Central memory CD4-positive, alpha-beta T cell (primary cell): ENCODE results near the gene TRPV5.

Source experiments
- DNase-seq: peaks from one replicate; pipeline ENCODE4 v3.0.0; 2022

TRPV5 gene

DNA sequence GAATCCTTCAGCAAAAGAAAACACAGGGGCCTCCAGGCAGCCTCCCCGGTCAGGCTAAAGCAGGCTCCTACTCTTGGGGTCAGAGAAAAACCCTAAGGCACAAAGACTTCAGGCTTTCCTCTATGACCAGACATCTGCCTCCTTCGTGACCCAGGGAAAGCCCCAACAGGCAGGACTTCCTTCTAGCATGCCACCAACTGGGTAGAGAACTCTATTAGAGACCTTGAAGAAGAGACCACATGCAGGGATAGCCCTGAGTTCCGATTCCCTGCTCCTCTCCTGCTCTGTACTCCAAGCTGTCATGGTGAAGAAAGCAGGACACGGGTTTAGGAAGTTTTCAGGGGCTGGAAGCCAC lies 49.3 kb downstream of the TRPV5 start:
- DNase-seq, result no peak

DNA sequence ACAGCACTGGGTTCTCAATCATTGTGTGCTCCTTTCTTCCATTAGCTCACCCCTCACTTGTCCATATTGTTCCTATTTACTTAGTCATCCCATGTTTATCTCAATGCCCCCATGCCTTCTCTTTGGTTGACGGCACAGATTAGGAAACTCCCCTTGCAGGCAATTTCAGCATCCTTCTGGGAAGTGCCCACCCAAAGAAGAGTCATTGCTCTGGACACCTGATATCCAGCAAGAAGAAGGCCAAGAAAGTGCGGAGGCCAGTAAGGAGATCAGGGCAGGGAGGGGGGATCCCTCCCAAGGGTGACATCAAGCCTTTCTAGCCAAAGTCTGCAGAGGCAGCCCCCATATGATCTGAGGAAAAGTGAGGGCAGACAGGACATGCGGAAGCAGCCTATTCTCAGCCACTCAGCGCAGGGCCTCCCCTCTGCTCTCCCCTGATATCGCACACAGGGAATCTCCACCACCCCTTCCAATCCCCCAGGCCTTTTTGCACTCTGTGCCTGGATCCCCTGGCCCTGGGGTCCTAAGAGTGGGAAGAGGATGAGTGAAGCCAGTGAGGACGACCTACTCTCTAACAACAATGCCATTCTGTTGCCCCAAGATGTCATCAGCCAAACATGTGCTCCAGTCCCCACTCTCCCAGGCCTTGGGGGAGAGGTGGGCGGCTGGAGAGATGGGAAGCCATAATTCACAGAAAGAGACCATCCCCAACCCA lies 49.8 kb downstream of the TRPV5 start:
- no peak for DNase-seq

DNA sequence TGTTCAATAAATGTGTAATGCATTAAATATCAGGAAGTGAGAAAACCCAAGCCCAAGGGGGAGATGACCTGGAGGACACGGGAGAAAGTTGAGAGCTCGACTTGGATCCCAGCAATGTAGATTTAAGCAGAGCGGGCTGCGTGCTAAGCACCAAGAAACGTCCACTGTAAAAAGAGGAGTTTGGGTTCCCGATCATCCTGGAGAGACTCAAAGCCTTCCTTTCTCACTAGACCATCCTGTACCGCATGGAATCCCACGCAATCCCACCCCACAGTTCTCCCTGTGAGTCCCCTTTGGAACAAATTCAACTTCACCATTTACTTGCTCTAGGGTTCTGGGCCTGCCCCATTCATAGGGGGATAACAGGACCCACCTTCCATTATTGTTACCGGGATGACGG lies 50.4 kb downstream of the TRPV5 start:
- no peak for DNase-seq

DNA sequence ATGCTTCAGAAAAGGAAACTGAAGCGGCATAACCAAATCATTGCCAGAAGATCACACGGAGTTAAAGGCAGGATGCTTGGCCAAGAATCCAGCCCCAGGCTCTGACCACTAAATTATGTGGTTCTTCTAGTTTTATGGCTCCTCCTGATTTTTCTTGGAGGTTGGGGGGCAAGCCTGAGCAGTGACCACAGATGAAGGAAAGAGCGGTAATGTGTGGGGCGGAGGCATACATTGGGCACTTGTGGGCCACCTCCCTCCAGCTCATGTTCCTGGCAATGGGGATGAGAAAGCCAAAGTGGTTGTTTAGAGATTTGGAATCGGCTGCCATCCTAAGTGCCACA lies 51.2 kb downstream of the TRPV5 start:
- no peak for DNase-seq

DNA sequence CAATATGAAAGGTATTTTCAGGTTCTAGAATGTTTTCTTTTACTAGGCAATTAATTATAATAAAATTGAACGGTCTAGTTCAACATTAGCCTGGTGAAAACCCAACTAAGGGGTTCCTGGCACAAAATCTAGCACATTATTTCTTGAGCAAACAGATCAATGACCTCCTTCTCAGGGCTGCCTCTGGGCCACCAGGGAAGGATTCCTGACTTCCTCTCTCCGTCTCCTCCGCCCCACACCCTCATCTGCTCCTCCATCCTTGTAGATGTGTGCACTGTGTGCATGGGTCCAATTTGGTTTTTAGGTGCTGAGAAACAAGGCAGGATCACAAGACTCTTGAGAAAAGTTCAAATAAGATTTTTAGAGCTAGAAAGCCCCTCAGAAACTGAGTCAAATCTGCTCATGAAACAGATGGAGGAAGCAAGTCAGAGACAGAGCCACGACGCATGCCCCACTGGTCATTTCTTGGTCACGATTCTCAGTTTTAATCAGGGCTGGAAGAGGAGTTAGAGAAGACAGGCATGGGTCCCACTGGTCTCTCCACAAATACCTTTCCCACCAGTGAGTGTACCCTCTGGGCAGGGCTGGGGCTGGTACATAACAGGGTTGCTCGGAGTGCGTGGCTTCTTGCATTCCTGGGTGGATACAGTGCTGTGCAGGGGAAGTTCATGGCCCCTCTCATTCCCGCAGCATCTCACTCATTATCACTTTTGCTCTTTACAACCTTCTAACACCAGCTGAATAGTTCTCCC lies 51.8 kb downstream of the TRPV5 start:
- DNase-seq, result no peak

DNA sequence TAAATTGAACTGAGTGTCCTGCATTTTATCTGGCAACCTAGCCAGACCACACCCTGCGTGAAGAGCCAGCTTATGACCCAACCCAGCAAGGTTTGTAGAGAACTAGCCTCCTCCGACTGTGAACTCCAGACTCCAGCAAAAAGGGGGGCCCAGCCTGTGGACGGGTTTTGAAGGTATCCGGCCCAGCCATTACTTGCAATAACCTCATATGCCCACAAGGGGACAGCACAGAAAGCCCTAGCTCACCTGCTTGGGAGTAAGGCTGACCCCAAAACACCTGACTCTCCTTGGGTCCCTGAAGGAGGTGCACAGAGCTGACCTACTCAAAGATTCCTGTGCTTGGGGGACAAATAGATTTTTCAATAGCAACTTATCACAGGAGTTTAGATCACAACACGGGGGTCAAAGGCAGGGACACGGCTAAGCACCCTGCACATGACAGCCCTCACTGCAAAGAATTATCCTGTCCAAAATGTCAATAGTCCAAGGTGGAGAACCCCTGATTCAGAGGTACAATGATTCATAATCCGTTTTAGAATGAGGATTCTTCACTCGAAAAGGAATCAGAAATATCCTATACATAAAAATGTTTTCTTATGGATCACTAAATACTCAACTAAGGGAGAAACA lies 52.6 kb downstream of the TRPV5 start:
- peak; percentile 34 for DNase-seq

DNA sequence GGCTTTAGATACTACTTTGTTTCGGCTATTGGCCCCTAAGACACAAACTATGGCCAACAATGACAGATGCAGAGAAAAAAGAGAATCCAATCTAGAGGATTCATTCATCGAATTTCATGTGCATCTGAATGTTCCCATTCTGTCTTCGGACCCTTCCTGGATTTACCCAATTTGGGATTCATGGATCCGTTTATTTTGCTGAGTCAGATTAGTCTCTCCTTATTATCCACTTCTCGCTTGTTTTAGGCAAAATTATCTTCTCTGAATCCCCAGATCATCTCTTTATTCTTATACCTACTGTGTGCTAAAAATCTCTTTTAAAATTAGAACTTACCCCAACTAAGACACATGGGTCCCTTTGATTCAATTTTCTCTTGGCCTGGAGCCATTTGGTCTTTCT lies 54.5 kb downstream of the TRPV5 start:
- DNase-seq, result no peak

DNA sequence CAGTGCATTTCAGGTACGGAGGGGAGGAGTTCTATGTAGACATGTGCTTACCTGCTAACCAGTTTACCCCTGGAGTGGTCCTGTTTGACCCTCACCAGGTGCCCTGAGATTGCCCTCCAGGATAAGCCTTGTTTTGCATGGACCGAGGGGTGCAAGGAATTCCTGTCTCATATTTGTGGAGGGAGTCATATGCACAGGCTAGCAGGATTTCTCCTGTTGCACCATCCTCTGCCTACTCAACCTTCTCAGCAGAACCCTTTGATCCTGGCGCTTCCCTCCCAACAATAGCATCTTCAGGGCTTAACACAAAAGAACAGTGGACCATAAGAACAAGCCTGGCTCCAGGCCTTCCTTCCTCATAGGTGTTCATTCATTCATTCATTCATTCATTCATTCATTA lies 55.2 kb downstream of the TRPV5 start:
- no peak for DNase-seq

DNA sequence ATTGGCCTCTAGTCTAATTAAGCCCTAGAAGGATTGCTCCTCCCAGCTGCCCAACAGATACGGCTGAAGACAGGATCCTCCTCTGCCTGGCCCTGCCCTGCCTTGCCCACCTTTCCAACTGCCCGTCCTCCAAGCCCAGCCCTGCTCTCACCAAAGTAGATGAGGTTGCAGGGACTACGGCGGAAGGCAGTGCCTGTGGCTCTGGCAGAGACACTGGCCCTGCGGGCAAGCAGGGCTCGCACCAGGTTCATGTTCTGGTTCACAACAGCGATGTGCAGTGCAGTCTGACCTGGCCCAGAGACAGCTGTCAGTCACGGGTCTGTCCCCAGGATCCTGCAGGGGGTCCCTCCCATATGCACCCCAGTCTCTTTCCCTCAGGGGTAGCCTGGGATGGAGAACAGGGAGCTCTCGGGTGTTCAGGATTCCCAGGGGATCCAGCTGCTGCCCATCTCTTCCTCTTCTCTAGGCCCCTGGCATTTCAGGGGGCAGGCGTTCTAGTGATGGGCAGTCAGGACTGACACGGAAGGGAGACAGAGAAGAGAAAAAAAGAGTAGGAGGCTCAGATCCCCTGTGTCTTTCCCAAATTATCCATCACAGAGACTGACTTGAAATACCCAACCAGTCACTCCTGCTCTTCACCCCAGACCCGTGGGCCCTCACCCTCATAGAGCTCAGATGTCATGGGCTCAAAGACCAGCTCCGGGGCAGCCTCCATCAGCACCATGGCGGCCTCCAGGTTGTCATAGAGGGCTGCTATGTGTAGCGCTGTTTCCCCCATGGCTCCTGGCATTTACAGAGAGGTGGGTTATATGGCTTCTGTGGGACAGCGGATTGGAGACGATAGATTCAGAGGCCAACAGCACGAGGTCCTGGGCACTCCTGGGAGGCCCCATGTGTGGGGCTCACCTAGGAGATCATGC lies 56.3 kb downstream of the TRPV5 start:
- DNase-seq, result no peak

DNA sequence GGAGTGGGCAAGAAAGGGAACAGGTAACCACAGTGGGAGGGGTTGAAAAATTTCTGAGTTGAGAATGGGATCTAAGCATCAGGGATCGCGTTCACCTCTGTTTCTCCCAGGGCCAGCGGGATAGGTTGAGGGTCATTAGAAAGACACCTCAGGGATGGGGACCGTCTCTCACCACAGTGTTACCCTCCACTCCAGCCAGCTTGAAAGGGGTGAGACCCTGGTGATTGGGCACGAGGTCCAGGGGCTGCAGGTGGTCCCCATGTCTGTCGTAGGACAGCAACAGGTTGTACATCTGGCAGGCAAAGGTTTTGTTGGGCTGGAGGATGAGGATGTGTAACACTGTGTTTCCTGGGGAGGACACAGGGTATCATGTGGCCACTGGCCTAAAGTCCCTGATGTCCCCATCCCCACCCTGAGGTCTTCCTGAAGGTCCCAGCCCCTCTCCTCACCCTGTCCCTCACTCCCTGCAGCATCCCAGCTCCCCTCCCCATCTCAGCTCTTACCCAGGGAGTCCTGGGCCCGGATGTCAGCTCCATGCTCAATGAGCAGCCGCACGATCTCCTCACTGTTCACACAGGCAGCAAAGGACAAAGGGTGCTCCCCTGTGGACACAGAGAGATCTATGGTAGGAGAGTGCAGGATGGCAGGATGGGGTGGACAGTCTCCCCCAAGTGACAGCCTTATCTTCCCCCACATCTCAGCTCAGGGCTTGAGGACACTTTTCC lies 57.1 kb downstream of the TRPV5 start:
- DNase-seq, result no peak

DNA sequence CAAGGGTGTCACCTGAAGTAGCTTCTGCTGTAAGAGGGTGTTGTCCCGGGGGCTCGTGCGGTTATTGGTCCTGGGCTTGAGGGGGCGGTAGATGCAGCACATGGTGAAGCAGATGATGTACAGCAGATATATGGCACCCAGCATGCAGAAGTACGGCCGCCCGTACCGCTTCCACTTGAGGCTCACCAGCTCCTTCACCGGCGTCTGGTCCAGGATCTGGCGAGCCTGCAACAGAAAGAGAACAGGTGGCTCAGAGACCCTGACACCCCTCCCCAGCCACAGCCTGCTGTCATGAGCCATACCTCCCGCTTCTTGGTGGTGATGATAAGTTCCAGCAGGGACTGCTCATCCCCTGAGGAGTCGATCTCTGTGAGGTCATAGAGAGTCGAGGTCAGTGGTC lies 58.1 kb downstream of the TRPV5 start:
- DNase-seq, result no peak

DNA sequence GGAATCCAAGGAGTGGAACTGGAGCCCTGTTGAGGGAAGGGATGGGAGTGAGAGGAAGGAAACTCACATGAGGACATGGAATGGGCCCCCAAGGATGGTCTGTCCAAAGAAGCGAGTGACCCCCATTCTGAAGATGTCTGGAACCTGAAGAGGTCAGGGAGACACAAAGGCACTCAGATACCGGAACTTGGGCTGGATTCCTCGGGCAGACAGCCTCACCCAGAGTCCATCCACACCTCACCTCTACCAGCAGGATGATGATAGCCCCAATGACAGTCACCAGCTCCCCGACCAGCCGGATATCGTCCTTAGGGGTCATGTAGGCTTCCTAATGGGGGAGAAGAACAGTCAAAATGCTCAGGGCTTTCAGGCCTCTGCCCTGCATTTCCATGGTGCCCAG lies 58.7 kb downstream of the TRPV5 start:
- no peak for DNase-seq

DNA sequence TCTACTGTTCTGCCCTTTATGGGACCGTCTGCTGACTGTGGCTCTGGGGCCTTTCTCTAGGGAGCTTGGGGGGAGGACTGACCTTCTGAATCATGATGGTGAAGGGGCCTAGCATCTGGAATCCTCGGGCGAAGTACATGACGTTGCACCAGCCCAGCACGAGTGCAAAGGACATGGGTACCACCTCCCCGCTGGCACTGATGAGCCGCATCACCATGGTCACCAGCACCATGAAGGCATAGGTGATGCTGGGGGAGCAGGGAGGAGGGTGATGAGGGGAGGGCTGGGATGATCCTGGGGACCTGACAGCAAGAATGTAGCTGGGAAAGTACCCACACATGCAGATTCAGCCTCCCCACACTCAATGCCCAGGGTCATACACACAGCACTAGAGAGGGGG lies 59.1 kb downstream of the TRPV5 start:
- no peak for DNase-seq

DNA sequence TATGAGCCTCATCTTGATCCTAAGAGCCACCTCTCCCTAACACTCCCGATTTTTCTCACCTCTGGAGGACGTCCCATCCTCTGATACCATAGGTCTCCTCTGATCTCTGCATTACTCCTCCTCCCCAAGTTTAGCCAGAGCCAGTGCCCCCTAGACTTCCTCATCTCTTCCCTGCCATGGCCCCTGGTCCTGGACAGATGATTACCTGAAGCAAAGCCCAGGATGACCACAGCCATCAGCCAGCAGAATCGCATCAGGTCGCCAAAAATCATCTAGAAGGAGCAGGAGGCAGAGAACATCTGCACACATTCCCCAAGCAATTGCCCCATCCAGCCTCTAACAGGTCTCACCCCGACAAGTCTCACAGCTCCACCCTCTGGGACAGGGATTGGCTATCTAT lies 59.7 kb downstream of the TRPV5 start:
- no peak for DNase-seq

DNA sequence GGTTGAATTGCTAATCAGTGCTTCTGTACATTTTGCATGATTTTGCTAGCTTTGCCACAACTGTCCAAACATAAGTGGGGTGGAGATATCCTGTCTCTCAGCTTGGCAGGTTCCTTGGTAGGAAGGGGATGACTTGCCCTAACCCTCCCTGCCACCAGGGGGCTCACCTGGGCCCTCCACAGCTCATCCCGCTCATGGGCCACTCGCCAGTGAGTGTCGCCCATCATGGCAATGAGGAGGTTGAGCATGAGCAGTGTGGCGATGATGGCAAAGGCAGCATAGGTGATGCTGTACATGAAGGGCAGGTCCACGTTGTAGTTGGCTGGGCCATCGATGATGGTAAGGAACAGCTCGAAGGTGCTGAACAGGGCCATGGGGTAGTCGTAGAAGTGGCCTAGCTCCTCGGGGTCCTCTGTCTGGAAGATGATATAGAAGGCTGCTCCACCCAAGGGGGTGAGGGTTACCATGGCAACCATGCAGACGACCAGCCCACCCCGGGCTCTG lies 60.2 kb downstream of the TRPV5 start:
- no peak for DNase-seq

DNA sequence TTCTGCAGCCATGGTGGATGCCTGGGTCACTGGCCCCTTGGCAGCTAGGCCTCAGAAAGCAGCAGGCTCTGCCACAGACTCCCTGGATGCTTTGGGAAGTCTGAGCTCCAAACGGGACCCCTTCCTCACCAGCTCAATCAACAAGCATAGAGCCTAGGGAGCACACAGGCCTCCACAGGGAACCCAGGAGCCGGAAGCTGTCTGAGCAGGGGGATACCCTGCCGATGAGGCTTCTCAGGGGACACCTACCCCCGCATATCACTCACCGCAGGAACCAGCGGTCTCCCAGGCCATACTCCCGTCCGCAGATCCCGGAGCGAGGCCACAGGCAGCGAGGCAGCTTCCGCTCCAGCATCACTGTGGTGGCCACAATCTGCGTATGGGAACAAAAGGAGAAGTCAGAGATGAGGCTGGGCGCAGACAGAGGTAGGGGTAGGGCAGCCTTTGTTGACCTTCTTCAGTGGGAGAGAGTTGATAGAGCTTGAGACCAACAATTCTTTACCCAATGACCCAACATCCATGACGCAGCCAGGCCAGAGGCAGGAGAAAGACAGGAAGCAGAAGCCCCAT lies 61.4 kb downstream of the TRPV5 start:
- no peak for DNase-seq

DNA sequence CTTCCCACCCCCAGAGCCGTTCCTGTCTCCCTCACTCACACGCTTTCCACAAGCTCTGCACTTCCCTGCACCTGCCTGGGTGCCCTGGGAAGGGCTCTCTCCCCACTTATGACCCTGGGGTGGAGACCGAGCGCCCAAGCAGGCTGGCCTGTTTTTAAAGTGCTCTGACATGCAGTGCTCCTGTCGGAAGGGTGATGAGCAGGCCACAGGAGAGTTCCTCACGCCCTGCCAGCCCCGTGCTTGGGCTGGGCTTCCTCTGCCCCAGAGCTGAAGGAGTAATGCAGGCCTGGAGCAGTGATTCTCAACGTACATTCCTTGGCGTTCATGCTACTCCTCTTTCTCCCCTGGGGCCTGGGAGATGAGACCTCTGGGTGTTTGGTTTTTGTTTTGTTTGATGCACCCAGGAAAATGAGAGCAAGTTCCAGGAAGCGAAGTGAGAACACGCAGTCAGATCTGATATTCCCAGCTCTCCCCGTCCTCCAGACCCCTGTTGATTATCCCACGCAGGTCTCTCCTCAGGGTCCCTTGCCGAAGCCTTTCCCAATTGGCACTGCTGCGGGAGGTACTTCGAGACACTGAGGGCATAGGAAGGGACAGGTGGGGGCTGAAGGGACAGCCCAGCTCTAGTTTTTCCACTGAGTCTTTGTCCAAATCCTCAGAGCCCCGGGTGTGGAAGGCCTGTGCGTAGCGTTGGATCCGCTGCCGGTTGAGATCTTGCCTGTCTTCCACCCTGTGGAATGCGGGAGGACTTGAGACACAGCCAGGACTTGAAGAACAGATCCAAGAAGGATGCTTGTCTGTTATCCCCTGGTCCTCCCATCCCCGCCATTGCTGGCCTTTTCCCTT lies 62.1 kb downstream of the TRPV5 start:
- no peak for DNase-seq

DNA sequence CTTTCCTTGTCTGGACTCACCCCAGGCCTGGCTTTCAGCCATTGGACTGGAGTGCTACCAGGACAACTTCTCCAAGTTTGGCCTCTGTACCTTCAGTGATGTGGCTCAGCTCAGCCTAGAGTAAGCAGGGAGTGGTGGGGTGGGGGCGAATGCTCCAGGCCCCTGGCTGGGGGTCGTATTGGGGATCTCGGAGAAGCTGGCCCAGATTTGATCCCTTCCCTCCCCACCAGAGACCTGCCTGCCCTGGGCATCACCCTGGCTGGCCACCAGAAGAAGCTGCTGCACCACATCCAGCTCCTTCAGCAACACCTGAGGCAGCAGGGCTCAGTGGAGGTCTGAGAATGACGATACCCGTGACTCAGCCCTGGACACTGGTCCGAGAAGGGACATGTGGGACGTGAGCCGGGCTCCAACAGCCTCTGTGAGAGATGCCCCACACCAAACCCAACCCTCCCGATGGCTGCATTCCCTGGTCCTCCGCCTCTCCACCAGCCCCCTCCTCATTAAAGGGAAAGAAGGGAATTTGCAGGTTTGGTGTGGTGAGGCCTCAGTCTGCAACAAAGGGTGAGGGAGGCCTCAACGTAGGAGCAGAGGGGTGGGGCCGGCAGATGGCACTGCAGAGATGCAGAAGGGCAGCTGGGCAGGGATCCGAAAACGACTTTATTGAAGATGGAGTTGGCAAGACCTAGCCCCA lies 62.8 kb downstream of the TRPV5 start:
- DNase-seq, result no peak

DNA sequence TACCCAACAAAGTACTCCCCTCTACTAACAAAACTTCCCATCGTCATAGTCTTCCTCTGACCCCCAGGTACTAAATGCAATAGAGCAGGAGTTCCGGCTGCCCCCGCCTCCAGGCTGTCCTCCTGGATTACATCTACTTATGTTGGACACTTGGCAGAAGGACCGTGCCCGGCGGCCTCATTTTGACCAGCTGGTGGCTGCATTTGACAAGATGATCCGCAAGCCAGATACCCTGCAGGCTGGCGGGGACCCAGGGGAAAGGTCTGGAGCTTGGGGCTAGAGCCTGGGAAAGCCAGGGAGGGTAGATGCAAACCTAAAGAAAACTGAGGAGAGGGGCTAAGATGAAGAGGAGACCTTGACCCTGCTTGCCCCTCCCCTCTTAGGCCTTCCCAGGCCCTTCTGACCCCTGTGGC lies 63.4 kb downstream of the TRPV5 start:
- DNase-seq, result no peak

DNA sequence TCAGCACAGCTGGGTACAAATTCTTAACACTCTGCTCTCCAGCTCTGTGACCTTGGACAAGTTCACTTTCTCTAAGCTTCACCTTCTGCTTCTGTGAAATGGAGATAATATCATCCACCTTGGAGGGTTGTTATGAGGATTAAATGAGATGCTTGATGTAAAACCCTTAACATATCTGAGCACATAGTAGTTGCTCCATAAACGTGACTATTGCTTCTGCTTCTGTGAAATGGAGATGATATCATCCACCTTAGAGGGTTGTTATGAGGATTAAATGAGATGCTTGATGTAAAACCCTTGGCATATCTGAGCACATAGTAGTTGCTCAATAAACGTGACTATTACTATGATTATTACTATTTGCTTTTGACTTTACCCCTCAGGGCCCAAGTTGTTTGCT lies 64.1 kb downstream of the TRPV5 start:
- DNase-seq, result no peak
